Activated CD4-positive, alpha-beta T cell treated with anti-CD3 and anti-CD28 coated beads, Interleukin-2, amount 50 U/mL, for 1 hour (primary cell): ENCODE measurements around the gene SSRP1.
"Not testable (repeated sequence)": the region's sequence is repeated elsewhere in the genome, so short reads cannot be mapped to it uniquely, and the experiment has no call there.

Source experiments
- DNase-seq: peaks from one replicate; pipeline ENCODE4 v3.0.0-alpha.2; 2020

The SSRP1 gene

DNA sequence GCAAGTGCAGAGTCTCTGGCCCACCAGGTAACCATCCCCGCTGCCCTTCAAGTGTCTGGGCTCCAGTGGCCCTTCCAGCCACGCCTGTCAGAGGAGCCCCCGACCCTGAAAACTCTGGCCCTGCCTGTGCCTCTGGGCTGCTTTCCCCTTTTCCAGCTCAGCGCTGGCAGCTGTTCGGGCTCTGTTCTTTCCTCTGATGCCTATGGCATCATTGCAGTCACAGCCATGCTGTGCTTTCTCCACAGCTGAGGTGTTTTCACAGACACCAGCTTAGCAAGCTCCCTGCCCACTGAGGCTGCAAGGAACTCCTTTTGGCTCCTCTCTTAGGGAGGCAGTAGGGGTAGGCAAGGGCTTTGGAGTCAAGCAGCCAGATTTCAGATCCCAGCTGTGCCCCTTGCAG lies 23.7 kb upstream of the SSRP1 start:
- DNase-seq = no peak

DNA sequence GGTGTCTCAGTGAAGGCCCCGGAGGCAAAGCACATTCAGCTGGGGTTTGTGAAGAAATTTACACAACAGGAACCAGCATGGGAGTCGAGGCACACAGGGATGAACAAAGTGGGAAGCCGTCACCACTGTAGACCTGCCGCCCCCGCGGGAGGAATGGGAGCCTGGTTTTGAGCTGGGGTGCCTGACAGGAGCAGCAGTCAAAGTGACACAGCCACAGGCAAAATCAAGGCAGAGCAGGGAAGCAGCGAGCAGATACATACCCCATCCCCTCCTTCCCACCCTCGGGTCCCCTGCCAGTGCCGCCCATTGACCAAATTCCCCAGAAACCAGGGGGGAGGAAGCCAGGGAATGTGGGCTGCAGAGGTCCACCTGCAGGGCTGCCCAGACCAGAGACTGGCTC lies 23.3 kb upstream of the SSRP1 start:
- no peak for DNase-seq

DNA sequence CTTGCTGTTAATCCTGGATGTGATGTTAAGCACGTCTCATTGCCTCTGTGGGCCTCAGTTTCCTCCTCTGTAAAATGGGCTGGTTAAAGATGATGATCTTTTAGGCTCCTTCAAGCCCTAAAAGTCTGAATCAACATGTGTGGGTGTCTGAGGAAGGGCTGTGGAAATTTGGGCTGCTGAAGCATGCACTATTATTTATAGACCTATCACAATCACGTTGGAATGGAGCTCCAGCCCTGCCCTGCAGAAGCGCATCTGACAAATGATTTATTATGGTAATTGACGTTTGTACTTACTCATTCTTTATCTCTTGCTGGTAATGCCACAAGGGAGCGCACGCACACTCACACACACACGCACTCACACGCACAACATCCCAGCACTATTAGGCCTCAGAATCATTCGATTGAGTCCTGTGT lies 22.9 kb upstream of the SSRP1 start:
- no peak for DNase-seq

DNA sequence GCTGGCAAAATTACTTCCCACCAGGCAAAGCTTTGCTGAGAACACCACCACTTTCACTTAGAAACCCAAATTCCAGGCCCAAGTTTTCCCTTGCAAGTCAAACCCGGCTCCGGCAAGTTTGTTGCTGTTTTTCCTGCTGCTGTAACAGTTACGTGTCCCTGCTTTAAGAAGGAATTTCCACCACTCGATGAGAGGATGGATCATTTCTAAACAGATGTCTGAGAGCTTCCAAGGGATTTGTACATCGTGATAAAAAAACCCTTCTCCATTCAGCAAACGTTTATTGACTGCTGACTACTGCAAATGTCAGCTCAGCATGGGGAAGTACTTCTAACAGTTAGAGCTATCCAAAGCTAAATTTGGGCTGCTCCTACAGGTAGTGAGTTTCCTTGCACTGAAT lies 22.2 kb upstream of the SSRP1 start:
- no peak for DNase-seq

DNA sequence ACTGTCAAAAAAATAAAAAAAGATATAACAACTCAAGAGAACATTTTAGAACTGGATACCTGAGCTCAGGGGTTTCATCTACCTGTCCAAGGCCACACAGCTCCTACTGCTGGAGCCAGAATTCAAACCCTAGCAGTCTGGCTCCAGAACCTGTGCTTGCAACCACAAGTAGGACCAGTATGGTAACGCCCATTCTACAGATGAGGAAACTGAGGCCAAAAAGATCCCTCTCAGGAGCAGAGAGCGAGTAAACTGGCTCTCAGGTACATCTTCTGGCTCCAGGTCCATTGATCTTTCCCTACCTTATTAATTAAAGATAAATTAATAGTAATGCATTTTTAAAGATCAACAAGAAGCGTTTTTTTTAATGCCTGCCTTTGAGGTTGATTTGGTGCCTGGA lies 21.6 kb upstream of the SSRP1 start:
- DNase-seq = no peak

DNA sequence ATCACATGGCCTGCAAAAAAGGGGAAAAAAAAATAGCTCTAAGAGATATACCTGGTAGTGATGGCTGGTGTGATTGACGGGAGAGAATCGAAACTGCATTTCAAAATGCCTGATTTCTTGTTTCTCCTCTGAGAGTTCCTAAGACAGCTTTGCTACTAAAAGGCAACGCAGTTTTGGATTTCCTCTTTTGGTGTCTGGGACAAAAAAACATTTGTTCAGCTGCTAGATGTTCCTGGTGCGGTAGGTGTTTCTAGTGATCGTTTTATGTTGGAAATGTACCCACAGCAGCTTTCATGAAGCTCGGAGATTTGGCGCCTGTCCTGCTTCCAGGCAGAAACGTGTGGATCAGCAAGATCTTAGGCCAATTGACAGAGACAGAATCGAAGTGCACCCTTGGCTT lies 20.6 kb upstream of the SSRP1 start:
- DNase-seq = no peak

DNA sequence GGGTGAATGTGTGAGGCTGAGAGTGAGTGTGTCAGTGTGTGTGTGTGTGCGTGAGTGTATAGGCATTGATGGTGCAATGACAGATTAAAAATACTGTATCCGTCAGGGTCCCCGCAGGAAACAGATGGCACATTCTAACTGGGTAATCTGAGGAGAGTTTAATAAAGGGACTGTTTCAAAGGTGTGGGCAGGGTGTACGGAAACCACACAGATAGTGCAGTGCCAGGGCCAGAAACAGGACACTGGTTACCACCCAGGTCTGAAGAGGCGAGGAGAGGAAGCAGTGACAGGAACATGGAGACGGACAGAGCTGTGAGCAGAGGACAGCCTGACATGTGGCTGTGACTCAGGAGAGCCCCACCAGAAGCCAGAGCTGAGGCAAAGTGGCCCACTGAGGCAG lies 19.0 kb upstream of the SSRP1 start:
- no peak for DNase-seq

DNA sequence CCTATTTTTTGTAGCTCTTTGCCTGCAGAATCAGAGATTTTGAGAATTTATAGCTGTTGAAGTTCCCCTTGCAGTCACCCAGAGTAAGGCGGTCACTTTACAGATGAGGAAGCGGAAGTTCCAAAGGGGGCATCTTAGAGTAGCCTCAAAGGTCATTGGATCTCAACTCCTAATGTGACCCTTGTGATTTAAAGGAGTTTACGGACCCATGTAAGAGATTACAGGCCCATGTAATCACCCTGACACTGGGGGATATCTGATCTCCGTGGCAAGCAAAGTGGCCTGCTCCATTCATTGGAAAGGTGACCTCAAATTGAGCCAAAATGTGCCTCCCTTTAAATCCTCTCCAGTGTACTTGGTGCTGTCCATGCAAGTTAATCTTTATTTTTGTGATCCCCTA lies 18.2 kb upstream of the SSRP1 start:
- no peak for DNase-seq

DNA sequence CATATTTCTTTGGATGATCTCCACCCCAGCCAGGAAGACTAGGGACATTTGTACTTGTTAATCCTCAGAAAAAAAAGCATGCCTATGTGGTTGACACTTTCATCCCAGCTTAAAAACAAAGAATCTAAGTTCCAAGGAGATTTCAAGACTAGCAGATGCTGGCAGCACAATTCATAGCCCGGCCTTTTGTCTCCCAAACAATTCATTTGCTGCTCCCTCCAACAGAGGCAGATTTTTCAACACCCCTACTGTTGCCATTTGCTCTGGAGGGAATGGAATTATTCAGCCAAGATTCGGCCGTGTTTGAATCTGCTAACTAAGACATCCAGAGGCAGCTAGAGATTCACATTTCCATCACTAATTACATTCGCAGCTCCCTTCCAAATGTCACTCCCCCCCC lies 17.8 kb upstream of the SSRP1 start:
- no peak for DNase-seq

DNA sequence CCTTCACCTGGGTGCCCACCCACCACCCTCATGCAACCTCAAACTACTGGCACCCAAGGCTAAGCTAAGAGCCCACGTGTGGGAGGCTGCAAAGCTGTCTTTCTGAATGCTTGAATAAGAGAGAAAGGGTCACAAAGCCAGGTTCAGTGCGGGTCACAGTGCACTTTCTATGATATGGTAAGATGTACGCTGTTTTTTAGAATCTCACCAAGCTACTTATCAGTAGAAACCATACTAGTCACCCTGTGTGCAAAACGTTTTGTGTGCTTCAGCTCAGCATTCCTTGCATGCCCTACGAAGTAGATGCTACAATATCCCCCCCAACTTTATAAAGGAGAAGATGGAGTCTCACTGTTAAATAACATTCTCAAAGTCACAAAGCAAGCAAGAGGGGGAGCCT lies 17.3 kb upstream of the SSRP1 start:
- DNase-seq = no peak

DNA sequence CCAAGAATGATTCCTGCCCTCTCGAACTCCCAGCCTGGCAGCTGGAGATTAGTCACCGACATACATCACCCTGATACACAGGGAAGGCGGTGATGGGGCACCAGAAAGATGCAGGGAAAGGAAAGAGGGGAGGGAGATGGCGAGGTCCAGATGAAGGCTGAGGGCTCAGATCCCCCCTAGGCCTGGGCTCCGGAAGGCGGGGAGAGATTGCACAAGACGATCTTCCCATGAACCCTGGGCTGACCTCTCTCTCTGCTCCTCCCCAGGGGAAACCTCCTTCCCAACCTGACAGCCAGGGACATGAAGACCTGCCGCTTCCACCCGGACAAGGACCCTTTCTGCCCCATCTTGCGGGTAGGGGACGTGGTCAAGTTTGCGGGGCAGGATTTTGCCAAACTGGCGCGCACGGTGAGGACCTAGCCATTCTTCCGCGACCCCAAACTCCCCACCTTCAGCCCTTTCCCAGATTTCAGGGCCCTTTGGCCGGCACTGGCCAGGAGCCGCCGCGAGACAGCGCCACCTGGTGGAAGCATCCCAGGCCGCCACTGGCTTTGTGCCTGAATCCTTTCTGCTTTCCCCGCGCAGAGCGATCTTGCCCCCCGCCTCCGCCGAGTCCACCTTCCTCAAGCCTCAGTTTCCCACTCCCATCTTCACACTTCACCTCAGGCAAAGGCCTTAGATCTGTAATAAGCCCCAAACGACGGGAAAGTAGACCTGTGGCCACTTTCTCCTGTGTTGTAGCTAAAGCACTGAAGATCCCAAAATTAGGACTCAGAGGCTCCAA lies 14.0 kb upstream of the SSRP1 start:
- peak; percentile 60 for DNase-seq

DNA sequence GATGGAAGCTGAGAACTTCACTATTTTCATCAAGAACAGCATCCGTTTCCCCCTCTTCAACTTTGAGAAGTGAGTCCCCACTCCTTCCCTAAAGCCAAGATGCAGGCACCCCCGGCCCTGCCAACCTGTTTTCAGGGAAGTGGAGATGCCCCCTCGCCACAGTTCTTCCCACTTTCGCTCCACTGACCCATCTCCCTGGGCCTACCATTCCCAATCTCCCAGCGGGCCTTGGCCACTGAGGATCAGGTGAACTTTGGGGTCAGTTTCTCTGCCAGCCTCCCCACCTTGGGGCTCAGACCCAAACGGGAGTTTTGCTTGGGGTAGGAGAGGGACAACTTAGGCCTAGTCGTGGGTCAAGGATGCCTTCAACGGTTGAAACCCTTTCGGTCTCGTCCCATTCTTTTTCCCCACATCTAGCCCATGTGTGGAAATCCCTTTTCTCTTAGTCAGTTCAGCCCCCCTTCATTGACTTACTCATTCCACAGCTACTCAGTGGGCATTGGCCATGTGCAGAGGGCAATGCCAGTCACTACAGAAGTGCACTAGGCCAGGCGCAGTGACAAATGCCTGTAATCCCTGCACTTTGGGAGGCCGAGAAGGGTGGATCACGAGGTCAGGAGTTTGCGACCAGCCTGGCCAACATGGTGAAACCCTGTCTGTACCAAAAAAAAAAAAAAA lies 13.1 kb upstream of the SSRP1 start:
- no peak for DNase-seq

DNA sequence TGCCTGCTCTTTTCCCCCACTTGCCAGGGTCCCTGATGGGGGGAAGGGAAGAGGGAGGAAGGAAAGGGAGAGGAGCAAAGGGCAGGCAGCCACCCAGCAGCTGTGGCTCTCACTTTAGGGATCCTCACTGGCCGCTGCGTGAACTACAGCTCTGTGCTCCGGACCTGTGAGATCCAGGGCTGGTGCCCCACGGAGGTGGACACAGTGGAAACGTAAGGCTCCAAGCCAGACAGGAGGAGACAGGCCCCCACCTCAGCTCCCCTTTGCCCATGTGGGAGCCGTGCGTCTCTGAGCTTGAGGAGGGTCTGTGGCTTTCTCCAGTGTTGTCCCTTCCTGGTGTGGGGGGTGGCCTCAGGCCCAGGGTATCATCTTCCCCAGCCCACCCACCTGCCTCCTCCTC lies 12.4 kb upstream of the SSRP1 start:
- no peak for DNase-seq

DNA sequence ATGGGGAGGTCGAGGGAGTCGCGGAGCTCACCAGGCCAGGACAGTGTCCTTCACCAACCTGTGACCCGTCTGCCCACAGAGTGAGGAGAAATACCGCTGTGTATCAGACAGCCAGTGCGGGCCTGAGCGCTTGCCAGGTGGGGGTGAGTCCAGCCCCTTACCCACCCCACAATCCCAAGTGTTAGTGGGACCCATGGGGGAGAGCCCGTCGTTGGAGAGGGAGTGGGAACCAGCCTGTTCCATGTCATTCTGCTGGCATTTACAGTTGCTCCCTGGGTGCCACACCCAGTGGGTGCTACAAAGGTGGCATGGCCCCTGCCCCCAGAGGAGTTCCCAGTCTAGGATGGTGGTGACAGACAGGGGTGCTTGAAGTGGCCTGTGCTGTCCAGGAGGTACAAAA lies 11.6 kb upstream of the SSRP1 start:
- no peak for DNase-seq

DNA sequence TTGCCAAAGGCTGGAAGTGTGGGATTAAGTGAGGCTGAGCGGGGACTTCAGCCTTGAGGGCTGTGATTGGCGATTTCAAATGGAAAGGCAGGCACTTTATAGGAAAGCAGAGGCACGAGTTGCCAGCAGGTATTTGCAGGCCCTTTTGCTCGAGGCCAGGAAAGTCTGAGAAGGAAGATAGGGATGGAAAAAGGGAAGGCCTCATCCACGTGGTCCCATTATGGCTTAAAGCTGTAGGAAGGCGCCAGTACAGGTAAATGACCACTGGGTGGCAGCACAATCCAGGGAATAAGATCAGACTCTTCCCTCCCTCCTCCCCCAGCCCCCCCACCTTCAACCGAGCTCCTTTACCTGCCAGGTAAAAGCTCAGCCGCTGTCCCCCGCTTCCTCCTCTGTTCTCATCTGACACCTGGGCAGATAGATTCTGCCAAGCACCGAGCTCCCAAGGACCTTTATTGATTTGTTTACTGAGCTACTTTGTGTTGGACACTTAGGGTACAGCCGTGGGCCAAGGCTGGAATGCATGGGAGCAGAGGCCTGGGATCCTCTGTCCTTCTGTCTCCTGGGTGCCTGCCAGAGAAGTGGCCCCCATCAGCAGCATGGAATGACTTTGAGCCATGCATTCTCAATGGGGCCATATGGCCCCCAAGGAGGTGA lies 10.0 kb upstream of the SSRP1 start:
- DNase-seq = peak; percentile 69

DNA sequence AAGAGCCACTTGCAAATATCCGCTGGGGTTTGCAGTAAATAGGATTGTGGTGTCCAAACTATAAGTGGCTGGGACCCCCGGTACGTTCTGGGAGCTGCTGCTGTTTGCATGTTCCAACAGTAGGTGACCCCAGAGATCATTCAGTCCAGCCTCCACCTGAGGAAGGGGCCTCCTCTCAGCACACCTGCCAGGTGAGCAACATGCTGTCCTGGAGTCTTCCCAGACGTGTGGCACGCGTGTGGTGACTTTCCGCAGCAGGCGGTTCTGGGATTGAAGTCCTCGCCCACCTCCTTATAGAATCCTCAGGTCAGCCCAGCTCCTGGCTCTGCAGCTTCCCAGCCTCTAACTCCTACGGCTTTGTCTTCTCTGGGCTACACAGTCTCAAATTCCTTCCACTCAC lies 9.1 kb upstream of the SSRP1 start:
- no peak for DNase-seq

DNA sequence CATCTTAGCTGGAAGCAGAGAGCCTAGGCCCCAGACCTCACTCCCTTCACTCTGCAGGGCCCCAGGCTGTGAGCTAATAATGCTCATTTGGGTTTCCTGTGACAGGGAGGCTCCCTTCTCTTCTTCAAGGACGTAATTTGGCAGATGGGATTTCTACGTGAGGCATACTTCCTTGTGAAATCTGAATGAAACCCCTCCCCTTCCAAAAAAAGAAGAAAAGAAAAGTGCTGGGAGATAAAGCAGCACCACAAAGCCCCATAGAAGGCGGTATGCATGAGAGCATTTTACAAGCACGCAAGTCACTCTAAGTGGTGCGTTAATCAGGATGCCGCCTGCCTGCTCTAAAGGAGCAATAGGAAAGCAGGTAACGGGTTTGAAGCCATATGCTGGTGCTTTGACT lies 8.1 kb upstream of the SSRP1 start:
- DNase-seq = no peak

DNA sequence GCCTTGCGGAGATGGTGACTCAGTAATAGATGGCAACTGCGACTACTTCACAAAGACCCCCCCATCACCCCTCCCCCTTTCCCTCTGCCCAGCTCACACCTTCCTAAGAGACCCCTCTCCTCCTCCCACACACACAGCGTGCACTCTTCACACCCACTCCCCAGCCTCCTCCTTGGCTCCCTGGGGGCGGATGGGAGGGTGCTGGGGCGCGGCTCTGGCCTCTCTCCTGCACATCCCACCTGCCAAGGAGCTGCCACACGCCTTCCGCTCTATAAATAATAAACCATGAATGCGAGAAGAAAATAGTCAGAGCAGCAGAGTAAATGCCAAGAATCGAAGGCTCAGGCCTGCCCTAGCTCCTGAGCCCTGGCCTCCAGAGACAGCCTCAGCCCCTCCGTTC lies 7.0 kb upstream of the SSRP1 start:
- DNase-seq = no peak

DNA sequence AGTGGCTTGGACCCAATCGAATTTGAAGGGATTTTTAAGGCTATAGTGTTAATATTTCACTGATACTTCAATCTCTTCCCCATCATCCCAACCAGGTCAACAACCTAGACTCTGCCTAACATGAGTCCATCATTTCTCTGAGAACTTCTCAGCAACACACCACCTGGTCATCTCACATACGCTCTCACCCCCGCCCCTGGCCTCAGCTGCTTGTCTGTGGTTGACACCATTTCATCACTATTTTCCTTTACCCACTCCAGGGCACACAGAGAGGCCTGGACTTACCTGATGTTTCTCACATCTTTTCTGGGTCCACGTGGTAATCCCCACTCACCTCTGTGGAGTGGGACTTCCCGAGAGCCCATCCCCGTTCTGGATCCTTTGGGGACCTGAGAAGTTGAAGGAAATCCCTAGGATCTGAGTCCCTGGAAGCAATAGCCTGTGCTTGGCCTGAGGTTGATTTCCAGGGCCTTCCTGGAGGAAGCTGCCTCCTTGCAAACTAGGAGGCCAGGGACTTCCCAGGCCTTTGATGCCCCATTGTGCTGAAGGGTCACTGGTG lies 5.6 kb upstream of the SSRP1 start:
- DNase-seq = no peak

DNA sequence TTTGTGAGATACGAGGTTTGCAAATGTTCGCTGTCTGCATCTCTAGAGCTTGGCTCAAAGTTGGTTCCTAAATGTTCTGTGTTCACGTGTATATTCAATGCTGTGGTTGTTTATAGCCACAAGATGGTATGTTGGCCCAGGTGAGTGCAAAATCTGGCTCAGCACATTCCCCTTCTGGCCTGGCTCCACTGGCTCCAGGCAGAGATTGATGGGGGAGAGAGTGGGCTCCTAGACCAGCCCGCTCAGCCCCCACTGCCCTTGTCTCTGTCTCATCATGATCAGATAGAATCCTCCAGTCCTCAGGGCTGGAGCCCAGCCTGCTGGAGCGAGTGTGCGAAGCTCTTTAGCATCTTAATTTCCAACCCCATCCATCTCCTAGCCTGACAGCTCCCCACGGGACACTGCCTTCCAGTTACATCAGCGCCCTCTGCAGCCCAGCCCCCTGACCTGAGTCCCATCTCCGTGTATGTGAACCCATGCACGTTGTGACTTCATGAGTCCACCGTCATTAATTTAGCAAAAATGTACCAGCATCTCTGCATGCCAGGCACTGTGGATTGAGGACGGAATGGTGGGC lies 4.4 kb upstream of the SSRP1 start:
- DNase-seq = no peak

DNA sequence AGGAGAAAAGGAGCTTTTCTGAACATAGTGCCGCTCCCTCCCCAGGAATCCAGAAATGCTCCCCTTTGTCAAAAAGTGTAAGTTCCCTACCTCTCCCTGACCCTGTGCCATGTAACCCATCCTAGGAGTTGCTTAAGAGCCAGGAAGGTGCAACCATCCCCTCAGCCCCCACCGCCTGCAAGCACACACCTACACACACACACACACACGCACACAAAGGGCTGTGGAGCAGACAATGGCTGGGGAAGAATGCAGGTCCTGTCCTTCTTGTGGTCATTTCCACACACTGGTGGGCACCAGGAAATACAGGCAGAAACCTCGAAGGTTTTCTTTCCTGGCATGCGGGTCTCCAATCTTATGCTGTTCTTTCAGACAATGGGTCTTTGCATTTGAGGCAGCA lies 3.6 kb upstream of the SSRP1 start:
- no peak for DNase-seq

DNA sequence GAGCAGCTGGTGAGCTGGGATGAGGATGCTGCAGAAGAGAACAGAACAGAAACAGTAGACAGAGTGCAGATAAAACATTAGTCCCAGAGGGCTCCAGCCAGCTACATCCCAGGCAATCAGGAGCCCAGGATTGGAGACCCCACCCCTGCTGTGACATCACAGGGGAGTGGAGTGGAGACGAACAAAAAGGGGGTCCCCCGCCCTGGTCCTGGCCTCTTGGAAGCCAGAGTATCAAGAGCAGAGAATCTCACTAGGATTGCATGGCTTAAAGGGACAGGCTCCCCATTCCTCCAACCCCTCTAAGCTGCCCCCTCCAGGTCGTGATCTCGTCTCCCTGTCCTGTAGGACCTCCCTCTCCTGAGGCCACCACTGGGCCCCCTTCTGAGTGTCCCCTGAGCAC lies 2.5 kb upstream of the SSRP1 start, which contains the start of gene P2RX3:
TSS of gene P2RX3 (plus strand) at position 211 of the 400 bp plus-strand sequence. CDS start 199 bp downstream, outside the sequence.
- DNase-seq = no peak

DNA sequence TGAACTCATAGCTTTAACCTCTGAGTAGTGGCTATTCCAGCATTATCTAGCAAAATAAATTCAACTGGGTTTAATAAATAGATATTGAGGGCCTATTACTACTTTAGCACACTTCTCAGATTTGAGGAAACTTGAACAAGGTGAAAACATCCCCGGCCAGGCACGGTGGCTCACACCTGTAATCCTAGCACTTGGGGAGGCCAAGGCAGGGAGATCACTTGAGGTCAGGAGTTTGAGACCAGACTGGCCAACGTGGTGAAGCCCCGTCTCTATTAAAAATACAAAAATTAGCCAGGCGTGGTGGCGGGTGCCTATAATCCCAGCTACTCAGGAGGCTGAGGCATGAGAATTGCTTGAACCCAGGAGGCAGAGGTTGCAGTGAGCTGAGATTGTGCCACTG lies 1.2 kb upstream of the SSRP1 start:
- not testable (repeated sequence) for DNase-seq
